NT2/D1 (cell line): ENCODE data around the gene GAREM1.

Source experiments
- DNase-seq: peaks from one replicate; pipeline ENCODE4 v3.0.0-alpha.2; 2011; ENCODE audit warnings: low read depth, low spot score
- H3K27me3 ChIP-seq: 2 replicates; pipeline ENCODE4 v1.6.0; 2011; ENCODE audit warnings: mild to moderate bottlenecking; ENCODE audit not compliant: insufficient read length, insufficient read depth
- H3K36me3 ChIP-seq: 2 replicates; pipeline ENCODE4 v1.6.1; 2011; ENCODE audit warnings: mild to moderate bottlenecking, low read length, mixed read lengths; ENCODE audit not compliant: insufficient read depth, insufficient read length
- H3K4me1 ChIP-seq: 2 replicates; pipeline ENCODE4 v1.5.1; 2011; ENCODE audit not compliant: insufficient read depth, insufficient read length
- H3K4me3 ChIP-seq: 2 replicates; pipeline ENCODE4 v1.5.1; 2011; ENCODE audit warnings: low read depth; ENCODE audit not compliant: insufficient read length
- H3K9ac ChIP-seq: 2 replicates; pipeline ENCODE4 v1.6.0; 2011; ENCODE audit warnings: low read depth; ENCODE audit not compliant: insufficient read length
- H3K9me3 ChIP-seq: 2 replicates; pipeline ENCODE4 v1.5.1; 2011; ENCODE audit warnings: mild to moderate bottlenecking, low read length; ENCODE audit not compliant: insufficient read depth
- SUZ12 ChIP-seq: IDR thresholded peaks from 2 replicates; pipeline ENCODE4 v1.6.1; 2011; ENCODE audit not compliant: insufficient read length, insufficient read depth; ENCODE audit errors: extremely low read depth
- YY1 ChIP-seq: IDR thresholded peaks from 2 replicates; pipeline ENCODE4 v1.6.1; 2011; ENCODE audit not compliant: insufficient read length, insufficient read depth
- ZNF274 ChIP-seq: IDR thresholded peaks from 2 replicates; pipeline ENCODE4 v1.6.1; 2011; ENCODE audit warnings: mild to moderate bottlenecking, low read depth, low read length

The GAREM1 gene

DNA sequence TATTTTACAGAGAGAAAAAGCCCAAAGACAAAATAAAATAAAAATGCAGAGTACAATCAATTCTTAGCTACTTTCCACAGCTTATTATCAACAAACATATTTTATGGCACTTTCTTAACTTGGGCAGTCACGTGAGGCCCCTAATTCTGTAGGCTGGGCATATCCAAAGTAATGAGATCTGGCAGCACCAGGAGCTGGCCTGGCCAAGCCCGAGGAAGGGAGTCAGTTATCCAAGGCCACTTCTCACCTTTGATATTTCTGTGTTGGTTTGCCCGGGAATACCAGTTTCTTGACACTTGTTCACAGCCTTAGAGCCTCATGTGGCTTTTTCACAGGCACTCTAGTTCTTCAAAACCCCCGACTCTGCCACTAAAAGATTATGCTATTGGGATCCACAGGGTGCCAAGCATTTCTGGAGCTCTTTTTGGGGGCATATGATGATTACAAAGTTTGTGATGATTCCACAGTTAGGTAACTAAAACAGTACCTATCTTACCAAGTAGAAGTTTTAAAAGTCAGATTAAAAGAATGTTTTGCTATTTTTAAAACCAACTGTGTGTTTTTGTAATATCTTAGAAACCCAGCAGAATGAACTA lies 190.4 kb downstream of the GAREM1 start:
- Histone ChIP-seq H3K36me3 (no peaks in the 10 kb centered on the region), H3K9me3 (no peaks in the 10 kb centered on the region), H3K27me3 (no peaks in the 10 kb centered on the region), H3K4me3 (no peak overlapping the region), H3K4me1 (no peaks in the 10 kb centered on the region), H3K9ac (no peak overlapping the region)
- TF ChIP-seq ZNF274 (no peak), SUZ12 (no peak), YY1 (no peak)
- no peak for DNase-seq

DNA sequence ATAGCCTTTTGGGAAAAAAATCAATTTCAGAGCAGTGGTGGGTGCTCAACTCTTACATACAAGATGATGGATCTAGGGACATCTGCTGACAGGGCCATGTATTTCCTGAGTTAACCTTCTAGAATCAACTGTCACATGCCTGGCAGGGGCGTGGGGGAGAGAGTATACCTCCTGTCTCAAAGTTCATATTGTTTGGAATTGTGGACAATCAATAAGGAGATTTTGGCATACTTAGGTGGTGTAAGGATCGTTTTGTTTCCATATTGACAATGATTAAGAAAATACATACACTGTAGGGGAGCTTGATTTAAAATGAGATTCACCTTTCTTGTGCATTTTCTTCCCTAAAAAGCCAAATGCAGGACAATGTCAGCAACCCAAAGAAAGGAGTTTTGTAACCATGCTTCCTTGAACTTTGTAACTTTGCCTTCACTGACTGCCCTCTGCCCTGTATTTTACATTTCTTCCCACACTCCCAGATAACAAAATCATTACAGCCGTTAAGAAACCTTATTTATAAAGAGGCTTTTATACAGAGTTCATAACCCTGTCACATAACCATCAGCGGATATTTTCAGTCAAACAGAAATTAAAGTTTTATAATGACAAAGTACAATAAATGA lies 192.4 kb downstream of the GAREM1 start:
- TF ChIP-seq ZNF274 (no peak), YY1 (no peak), SUZ12 (no peak)
- DNase-seq = no peak
- Histone ChIP-seq H3K9me3 (no peaks in the 10 kb centered on the region), H3K4me1 (no peaks in the 10 kb centered on the region), H3K4me3 (no peak overlapping the region), H3K36me3 (no peaks in the 10 kb centered on the region), H3K27me3 (no peaks in the 10 kb centered on the region), H3K9ac (no peak overlapping the region)

DNA sequence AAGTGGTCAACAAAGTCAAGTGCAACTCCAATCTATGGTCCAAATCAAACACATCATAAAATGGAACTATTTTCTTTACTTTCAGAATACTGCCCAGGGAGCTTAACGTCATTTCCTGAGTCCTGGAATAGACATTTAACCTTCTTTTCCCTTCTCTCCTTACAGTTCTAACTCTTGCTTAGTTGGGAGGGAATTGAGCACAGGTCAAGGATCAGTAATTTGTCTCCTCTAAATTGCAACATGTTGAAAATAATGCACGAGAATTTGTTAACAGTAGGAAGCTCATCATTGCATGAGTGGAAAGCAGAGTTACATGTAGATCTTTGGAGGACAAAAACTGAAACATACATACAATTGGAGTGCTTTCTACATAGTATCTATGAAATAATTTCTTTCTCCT lies 193.1 kb downstream of the GAREM1 start:
- Histone ChIP-seq H3K4me1 (no peaks in the 10 kb centered on the region), H3K27me3 (no peaks in the 10 kb centered on the region), H3K36me3 (no peaks in the 10 kb centered on the region), H3K9ac (no peak overlapping the region), H3K9me3 (no peaks in the 10 kb centered on the region), H3K4me3 (no peak overlapping the region)
- TF ChIP-seq YY1 (no peak), ZNF274 (no peak), SUZ12 (no peak)
- DNase-seq = no peak

DNA sequence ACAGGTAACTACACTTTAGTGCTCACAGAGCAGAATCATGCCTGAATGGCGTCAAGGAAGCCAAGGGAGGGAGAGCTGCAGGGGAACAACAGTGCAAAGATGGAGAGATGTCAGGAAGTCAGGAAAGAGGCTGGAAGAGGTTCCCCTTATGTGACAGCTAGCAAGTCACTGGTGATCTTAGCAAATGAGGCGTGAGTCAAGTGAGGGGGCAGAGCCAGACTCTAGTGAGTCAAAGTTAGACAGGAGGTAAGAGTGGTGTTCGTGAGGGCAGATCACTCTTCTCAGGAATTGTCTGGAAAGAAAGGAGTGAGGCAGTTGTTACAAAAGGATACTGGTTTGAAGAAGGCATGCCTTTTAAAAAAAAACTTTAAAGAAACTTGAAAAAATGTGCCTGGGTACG lies 193.8 kb downstream of the GAREM1 start:
- Histone ChIP-seq H3K9ac (no peak overlapping the region), H3K4me3 (no peak overlapping the region), H3K36me3 (no peaks in the 10 kb centered on the region), H3K4me1 (no peaks in the 10 kb centered on the region), H3K9me3 (no peaks in the 10 kb centered on the region), H3K27me3 (no peaks in the 10 kb centered on the region)
- no peak for TF ChIP-seq SUZ12
- no peak for TF ChIP-seq YY1
- TF ChIP-seq ZNF274 = no peak
- DNase-seq = no peak

DNA sequence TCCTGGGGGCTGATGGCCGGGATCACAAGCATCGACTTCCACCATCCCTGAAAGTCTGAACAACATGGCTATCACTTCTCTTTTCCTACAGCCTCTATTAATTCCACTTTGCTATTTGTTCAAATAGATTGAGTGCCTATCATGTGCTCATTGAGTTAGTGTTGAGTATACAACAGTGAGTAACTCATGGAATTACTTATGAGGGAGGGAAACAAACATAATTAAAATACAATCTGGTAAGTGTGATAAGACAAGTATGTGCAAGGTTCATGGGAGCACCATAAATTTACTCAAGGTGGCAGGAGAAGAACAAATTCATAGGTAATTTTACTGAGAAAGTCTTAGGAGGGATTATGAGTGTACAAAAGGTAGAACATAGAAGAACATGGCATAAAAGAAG lies 194.4 kb downstream of the GAREM1 start:
- no peaks in the 10 kb centered on the region for H3K4me1 ChIP-seq
- no peak for DNase-seq
- TF ChIP-seq YY1 (no peak), SUZ12 (no peak), ZNF274 (no peak)
- no peaks in the 10 kb centered on the region for H3K36me3 ChIP-seq
- no peak overlapping the region for H3K4me3 ChIP-seq
- no peaks in the 10 kb centered on the region for H3K9me3 ChIP-seq
- H3K9ac ChIP-seq = no peak overlapping the region
- no peaks in the 10 kb centered on the region for H3K27me3 ChIP-seq

DNA sequence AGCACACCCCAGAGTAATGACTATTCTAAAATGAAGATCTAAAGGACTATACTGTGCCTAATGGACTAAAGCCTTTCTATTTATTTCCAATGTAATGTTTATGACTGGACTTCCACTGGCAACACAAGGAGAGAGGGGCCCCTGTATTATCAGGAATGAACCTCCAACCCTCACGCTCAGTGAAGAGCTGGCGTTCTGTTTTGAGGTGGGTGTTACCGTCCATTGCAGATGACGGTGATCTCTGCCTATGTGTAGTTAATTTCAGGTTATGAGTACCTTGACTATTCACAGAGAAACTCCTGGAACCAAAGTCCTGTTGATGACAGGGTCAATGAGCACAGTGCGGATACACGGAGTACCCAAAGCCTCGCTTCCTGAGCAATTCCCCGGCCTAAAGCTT lies 195.5 kb downstream of the GAREM1 start:
- Histone ChIP-seq H3K4me3 (no peak overlapping the region), H3K36me3 (no peaks in the 10 kb centered on the region), H3K9me3 (no peaks in the 10 kb centered on the region), H3K27me3 (no peaks in the 10 kb centered on the region), H3K4me1 (no peaks in the 10 kb centered on the region), H3K9ac (no peak overlapping the region)
- no peak for DNase-seq
- TF ChIP-seq SUZ12 (no peak), YY1 (no peak), ZNF274 (no peak)

DNA sequence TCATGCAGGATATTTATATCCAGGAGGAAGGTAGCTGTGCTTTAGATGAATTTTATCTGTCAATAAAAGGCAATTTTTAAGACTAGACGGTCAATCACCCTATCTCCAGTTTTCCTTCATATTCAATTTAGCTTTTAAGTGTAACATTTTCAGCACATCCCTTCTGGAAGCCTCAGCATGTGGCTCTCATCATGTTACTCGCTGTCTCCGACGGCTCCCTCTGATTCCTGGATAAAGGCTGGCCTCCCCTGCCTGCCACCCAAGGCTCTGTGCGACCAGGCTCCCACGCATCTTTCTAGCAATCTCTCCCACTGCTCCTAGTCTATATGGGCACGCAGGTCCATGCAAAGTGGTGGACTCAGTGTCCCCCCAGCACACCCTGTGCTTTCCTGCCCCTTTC lies 196.4 kb downstream of the GAREM1 start:
- no peaks in the 10 kb centered on the region for H3K36me3 ChIP-seq
- no peak overlapping the region for H3K4me3 ChIP-seq
- H3K27me3 ChIP-seq = no peaks in the 10 kb centered on the region
- no peaks in the 10 kb centered on the region for H3K4me1 ChIP-seq
- TF ChIP-seq SUZ12 (no peak), ZNF274 (no peak), YY1 (no peak)
- no peaks in the 10 kb centered on the region for H3K9me3 ChIP-seq
- no peak for DNase-seq
- no peak overlapping the region for H3K9ac ChIP-seq
